Trophoblast cell (in vitro differentiated cells and primary cell): ENCODE measurements around the gene ENOSF1. TPM values are rescaled to one million over a fixed set of nuclear protein-coding genes. Genes with fewer than 3 reads are reported as not detected.
A peak's percentile ranks its signal among the peaks of the same experiment; 100 is the strongest.
"Not testable (repeated sequence)": the region's sequence is repeated elsewhere in the genome, so short reads cannot be mapped to it uniquely, and the experiment has no call there.

Source experiments
- DNase-seq, 2 donors: peaks; one replicate each; pipeline ENCODE4 v3.0.0-alpha.2; 2016
- H2AFZ ChIP-seq: 2 replicates; pipeline ENCODE4 v1.6.1; 2013; ENCODE audit warnings: low read length, moderate library complexity, mild to moderate bottlenecking; ENCODE audit not compliant: insufficient read depth, poor library complexity
- H2AK5ac ChIP-seq: 2 replicates; pipeline ENCODE4 v1.6.1; 2013; ENCODE audit warnings: mild to moderate bottlenecking, low read length
- H2BK120ac ChIP-seq: 2 replicates; pipeline ENCODE4 v1.6.1; 2013; ENCODE audit warnings: low read length, mild to moderate bottlenecking, moderate library complexity; ENCODE audit not compliant: insufficient read depth, poor library complexity
- H2BK12ac ChIP-seq: 2 replicates; pipeline ENCODE4 v1.6.1; 2013; ENCODE audit warnings: mild to moderate bottlenecking, low read length, moderate library complexity
- H2BK5ac ChIP-seq: 2 replicates; pipeline ENCODE4 v1.6.1; 2013; ENCODE audit warnings: low read length, low read depth, moderate library complexity, mild to moderate bottlenecking; ENCODE audit not compliant: poor library complexity
- H3K14ac ChIP-seq: 2 replicates; pipeline ENCODE4 v1.6.1; 2013; ENCODE audit warnings: mild to moderate bottlenecking, low read length
- H3K18ac ChIP-seq: 2 replicates; pipeline ENCODE4 v1.6.1; 2013; ENCODE audit warnings: mild to moderate bottlenecking, low read length
- H3K23ac ChIP-seq: 2 replicates; pipeline ENCODE4 v1.6.1; 2013; ENCODE audit warnings: low read length
- H3K27ac ChIP-seq: 2 replicates; pipeline ENCODE4 v1.5.1; 2013; ENCODE audit warnings: low read depth, mild to moderate bottlenecking, inconsistent platforms, low read length, moderate library complexity
- H3K27me3 ChIP-seq: 2 replicates; pipeline ENCODE4 v1.6.1; 2013; ENCODE audit warnings: inconsistent platforms, mild to moderate bottlenecking, low read length, moderate library complexity; ENCODE audit not compliant: insufficient read depth
- H3K36me3 ChIP-seq, 2 experiments: 1 replicate in 1 of 2; 2 replicates in 1 of 2; pipeline ENCODE4 v1.6.1; 2013; ENCODE audit warnings: low read length in 2 of 2, mild to moderate bottlenecking in 2 of 2, moderate library complexity in 1 of 2; ENCODE audit not compliant: insufficient read depth in 2 of 2, control insufficient read depth in 1 of 2
- H3K4ac ChIP-seq: 2 replicates; pipeline ENCODE4 v1.6.1; 2013; ENCODE audit warnings: low read depth, mild to moderate bottlenecking, low read length, moderate library complexity
- H3K4me1 ChIP-seq, 2 experiments: 1 replicate in 1 of 2; 2 replicates in 1 of 2; pipeline ENCODE4 v1.6.1; 2013; ENCODE audit warnings: low read length in 2 of 2, mild to moderate bottlenecking in 2 of 2, moderate library complexity in 1 of 2; ENCODE audit not compliant: insufficient read depth in 2 of 2, control insufficient read depth in 1 of 2
- H3K4me2 ChIP-seq: 2 replicates; pipeline ENCODE4 v1.6.1; 2013; ENCODE audit warnings: inconsistent platforms, mild to moderate bottlenecking, low read length, moderate library complexity
- H3K4me3 ChIP-seq: 2 replicates; pipeline ENCODE4 v1.5.1; 2013; ENCODE audit warnings: mild to moderate bottlenecking, low read depth, low read length, inconsistent platforms
- H3K79me1 ChIP-seq: one replicate; pipeline ENCODE4 v1.6.1; 2013; ENCODE audit warnings: low read length
- H3K79me2 ChIP-seq: 2 replicates; pipeline ENCODE4 v1.6.1; 2013; ENCODE audit warnings: low read length, mild to moderate bottlenecking; ENCODE audit not compliant: control insufficient read depth, insufficient read depth, poor library complexity
- H3K9ac ChIP-seq: 2 replicates; pipeline ENCODE4 v1.6.1; 2013; ENCODE audit warnings: mild to moderate bottlenecking, low read length
- H3K9me3 ChIP-seq: 2 replicates; pipeline ENCODE4 v1.6.1; 2013; ENCODE audit warnings: low read depth, mild to moderate bottlenecking, control low read depth, inconsistent platforms, low read length; ENCODE audit not compliant: insufficient read depth
- H4K12ac ChIP-seq: 2 replicates; pipeline ENCODE4 v1.6.1; 2013; ENCODE audit warnings: low read depth, mild to moderate bottlenecking, low read length, moderate library complexity
- H4K8ac ChIP-seq: 2 replicates; pipeline ENCODE4 v1.6.1; 2013; ENCODE audit warnings: low read depth, mild to moderate bottlenecking, low read length, moderate library complexity
- H4K91ac ChIP-seq: one replicate; pipeline ENCODE4 v1.6.1; 2013; ENCODE audit warnings: low read depth, mild to moderate bottlenecking, low read length, moderate library complexity
- WGBS: extraction: QIAGEN DNeasy Blood & Tissue Kit; methylation state at CpG from one replicate; pipeline ENCODE4 v1.1.7; 2013; ENCODE audit warnings: missing lambda C conversion rate; ENCODE audit not compliant: insufficient read length, insufficient coverage; ENCODE audit errors: extremely low coverage; 5-methylcytosine and 5-hydroxymethylcytosine counted together
- polyA plus RNA-seq: library from polyadenylated mRNA; stranded (reverse); fragments of 200-250 nt; gene quantifications from 2 replicates; pipeline ENCODE4 v1.2.3, GENCODE V29; 2013

ENOSF1 gene
- polyA plus RNA-seq: 7.4 and 8.1 TPM in 2 replicates

GRCh38 chr18:712401-713134 is at the start of gene ENOSF1:
ENOSF1 (minus strand) TSS chr18:712630; CDS start chr18:712587, 43 bp downstream.
- H4K12ac ChIP-seq: peak within 1 kb of the TSS; percentile 93
- no CpG with 5 or more reads among the region's 91 CpGs for WGBS
- peak; percentile 88 to 91 for DNase-seq
- H2AK5ac ChIP-seq: no peak within 1 kb of the TSS
- H3K27ac ChIP-seq: peak within 1 kb of the TSS; percentile 51
- H3K9me3 ChIP-seq: no peaks in the 10 kb centered on the region
- H3K14ac ChIP-seq: peak within 1 kb of the TSS; percentile 88
- peak within 1 kb of the TSS; percentile 40 for H3K4ac ChIP-seq
- H4K8ac ChIP-seq: peak within 1 kb of the TSS; percentile 97
- H3K4me3 ChIP-seq: peak within 1 kb of the TSS; percentile 81
- peak within 1 kb of the TSS; percentile 80 for H3K18ac ChIP-seq
- H3K79me2 ChIP-seq: peaks cover 7% of the 10 kb centered on the region
- H2BK120ac ChIP-seq: peak within 1 kb of the TSS; percentile 44
- no peaks in the 10 kb centered on the region for H3K27me3 ChIP-seq
- H3K23ac ChIP-seq: no peak within 1 kb of the TSS
- peak within 1 kb of the TSS; percentile 97 for H2AFZ ChIP-seq
- H2BK12ac ChIP-seq: peak within 1 kb of the TSS; percentile 43
- H3K9ac ChIP-seq: peak within 1 kb of the TSS; percentile 77
- H3K36me3 ChIP-seq: peaks cover 6 to 8% of the 10 kb centered on the region in 2 experiments
- H3K4me2 ChIP-seq: peak within 1 kb of the TSS; percentile 89
- peak within 1 kb of the TSS; percentile 11 for H2BK5ac ChIP-seq
- H3K79me1 ChIP-seq: peaks cover 10% of the 10 kb centered on the region
- peak within 1 kb of the TSS; percentile 79 for H4K91ac ChIP-seq
- H3K4me1 ChIP-seq: peaks cover 4 to 6% of the 10 kb centered on the region in 2 experiments

- H3K23ac ChIP-seq, H3K4me1 ChIP-seq, DNase-seq, H2AK5ac ChIP-seq, H3K79me2 ChIP-seq, H2BK120ac ChIP-seq, H3K4me3 ChIP-seq, H3K18ac ChIP-seq, H4K91ac ChIP-seq, H2BK12ac ChIP-seq, H3K27ac ChIP-seq, H3K14ac ChIP-seq, H4K12ac ChIP-seq, H2AFZ ChIP-seq, H3K4me2 ChIP-seq, H3K36me3 ChIP-seq, H3K79me1 ChIP-seq, H3K9ac ChIP-seq, H2BK5ac ChIP-seq, H3K4ac ChIP-seq, H3K9me3 ChIP-seq, H4K8ac ChIP-seq, H3K27me3 ChIP-seq: not testable (repeated sequence)
- WGBS: no CpG with 5 or more reads among the region's 4 CpGs
Measured at GRCh38 chr18:759864-760263, 47.4 kb upstream of the ENOSF1 start.

GRCh38 chr18:755506-755905 is 43.1 kb upstream of the ENOSF1 start:
- no peak overlapping the region for H3K9ac ChIP-seq
- no peaks in the 10 kb centered on the region for H3K27me3 ChIP-seq
- H2BK5ac ChIP-seq: no peak overlapping the region
- H3K9me3 ChIP-seq: no peaks in the 10 kb centered on the region
- no peak overlapping the region for H2AFZ ChIP-seq
- H2AK5ac ChIP-seq: no peak overlapping the region
- H2BK12ac ChIP-seq: no peak overlapping the region
- no peak overlapping the region for H3K4ac ChIP-seq
- no peak overlapping the region for H3K4me3 ChIP-seq
- H3K18ac ChIP-seq: no peak overlapping the region
- no CpG with 5 or more reads among the region's 2 CpGs for WGBS
- no peak overlapping the region for H4K91ac ChIP-seq
- H3K23ac ChIP-seq: no peak overlapping the region
- peaks cover 6 to 10% of the 10 kb centered on the region in 2 experiments for H3K36me3 ChIP-seq
- H4K8ac ChIP-seq: no peak overlapping the region
- no peak overlapping the region for H3K14ac ChIP-seq
- no peaks in the 10 kb centered on the region for H3K79me2 ChIP-seq
- H2BK120ac ChIP-seq: no peak overlapping the region
- H3K4me1 ChIP-seq: no peaks in the 10 kb centered on the region
- H3K79me1 ChIP-seq: no peaks in the 10 kb centered on the region
- DNase-seq: no peak
- H3K27ac ChIP-seq: no peak overlapping the region
- no peak overlapping the region for H3K4me2 ChIP-seq
- no peak overlapping the region for H4K12ac ChIP-seq

DNA sequence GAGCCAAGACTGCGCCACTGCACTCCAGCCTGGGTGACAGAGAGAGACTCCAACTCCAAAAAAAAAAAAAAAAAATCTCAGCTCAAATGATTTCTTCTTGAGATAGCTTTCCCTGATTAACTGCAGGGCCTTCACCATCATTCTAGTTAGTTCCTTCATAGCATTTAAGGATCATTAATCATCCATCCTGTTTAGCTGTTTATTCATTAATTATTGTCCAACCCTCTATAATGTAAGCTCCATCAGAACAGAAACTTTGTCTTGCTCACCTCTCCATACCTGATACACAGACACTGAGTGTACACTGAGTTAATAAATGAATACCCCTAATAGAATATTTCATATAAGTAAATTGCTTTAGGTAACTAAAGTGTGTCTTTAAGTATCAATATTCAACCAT is 42.2 kb upstream of the ENOSF1 start:
- no peak overlapping the region for H3K27ac ChIP-seq
- H3K79me1 ChIP-seq: no peaks in the 10 kb centered on the region
- no CpG with 5 or more reads among the region's 1 CpG for WGBS
- H3K36me3 ChIP-seq: peaks cover 6 to 7% of the 10 kb centered on the region in 2 experiments
- no peak overlapping the region for H3K4ac ChIP-seq
- no peaks in the 10 kb centered on the region for H3K9me3 ChIP-seq
- no peak overlapping the region for H2BK5ac ChIP-seq
- no peaks in the 10 kb centered on the region for H3K4me1 ChIP-seq
- H2AFZ ChIP-seq: no peak overlapping the region
- no peak overlapping the region for H3K4me2 ChIP-seq
- no peaks in the 10 kb centered on the region for H3K27me3 ChIP-seq
- H2BK12ac ChIP-seq: no peak overlapping the region
- H2AK5ac ChIP-seq: no peak overlapping the region
- H3K18ac ChIP-seq: peak overlapping the region; percentile 45
- no peak overlapping the region for H3K4me3 ChIP-seq
- H2BK120ac ChIP-seq: no peak overlapping the region
- no peak overlapping the region for H3K9ac ChIP-seq
- no peak overlapping the region for H4K91ac ChIP-seq
- no peak overlapping the region for H4K8ac ChIP-seq
- H4K12ac ChIP-seq: no peak overlapping the region
- H3K79me2 ChIP-seq: no peaks in the 10 kb centered on the region
- no peak overlapping the region for H3K14ac ChIP-seq
- H3K23ac ChIP-seq: no peak overlapping the region
- DNase-seq: no peak
